GM12801 (cell line): Measurements from ENCODE around the gene MAZ.

Source experiments
- CTCF ChIP-seq: IDR thresholded peaks from one replicate; pipeline ENCODE4 v1.5.1; 2011; ENCODE audit warnings: control low read depth; ENCODE audit not compliant: insufficient read length; ENCODE audit errors: extremely low read depth

MAZ gene

DNA sequence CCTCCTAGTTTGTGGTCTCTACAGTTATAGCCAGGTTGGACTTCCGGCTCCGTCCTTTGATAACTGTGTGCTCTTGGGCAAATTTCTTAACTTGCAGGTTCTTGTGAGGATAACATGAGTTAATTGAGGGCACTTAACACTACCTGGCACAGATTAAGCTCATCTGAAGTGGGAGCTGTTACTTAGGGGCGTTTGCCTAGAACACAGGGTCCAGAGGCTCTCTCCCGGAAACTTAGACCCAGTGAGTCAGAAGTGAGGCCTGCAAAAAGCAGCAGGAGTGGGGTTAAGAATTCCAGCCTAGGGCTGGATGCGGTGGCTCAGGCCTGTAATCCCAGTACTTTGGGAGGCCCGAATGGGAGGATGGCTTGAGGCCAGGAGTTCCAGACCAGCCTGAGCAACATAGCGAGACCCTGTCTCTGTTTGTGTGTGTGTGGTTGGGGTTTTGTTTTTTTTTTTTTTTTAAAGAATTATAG lies 15.3 kb downstream of the MAZ start:
- TF ChIP-seq CTCF = no peak

GRCh38 chr16:29824589-29825144 lies 18.3 kb downstream of the MAZ start:
- TF ChIP-seq CTCF = no peak

DNA sequence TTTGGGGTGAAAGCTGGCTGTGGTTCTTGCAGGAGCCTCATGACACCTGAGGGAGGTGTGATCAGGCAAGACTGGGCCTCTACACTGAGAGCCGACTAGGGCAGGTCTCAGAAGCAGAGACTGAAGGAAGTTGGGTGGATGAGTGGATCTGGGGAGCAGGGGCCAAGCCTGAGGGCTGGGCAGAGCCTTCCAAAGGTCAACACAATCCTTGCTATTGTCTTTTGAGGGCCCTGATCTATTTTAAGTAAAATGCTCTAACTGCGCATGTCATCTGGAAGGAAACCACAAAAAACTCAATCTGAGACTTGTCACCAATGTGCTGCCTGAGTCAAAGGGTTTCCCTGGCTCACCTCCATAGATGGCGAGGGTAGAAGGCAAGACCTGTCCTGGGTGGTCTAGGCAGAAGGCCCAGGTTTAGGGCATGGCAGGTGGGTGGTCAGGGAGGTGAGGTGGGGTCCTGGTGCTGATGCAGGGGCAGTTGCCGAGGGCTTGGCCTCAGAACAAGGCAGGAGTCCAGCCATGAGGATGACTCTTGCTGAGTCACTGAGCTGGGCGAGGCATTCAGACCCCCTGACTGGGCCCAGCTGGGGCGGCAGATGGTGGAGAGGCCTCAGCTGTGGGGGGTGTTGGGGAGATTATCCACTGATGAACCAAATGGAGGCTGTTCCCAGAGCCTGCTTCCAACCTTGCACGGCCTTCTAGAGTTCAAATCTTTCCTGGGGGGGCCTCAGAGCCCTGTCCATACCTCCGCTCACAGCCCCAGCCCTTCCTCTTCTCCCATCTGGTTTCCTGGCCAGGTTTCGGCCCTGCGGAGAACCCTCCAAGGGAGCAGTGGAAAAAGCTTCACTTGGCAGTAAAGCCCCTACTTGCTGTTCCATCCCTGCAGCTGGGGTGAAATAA lies 19.1 kb downstream of the MAZ start:
- no peak for TF ChIP-seq CTCF

DNA sequence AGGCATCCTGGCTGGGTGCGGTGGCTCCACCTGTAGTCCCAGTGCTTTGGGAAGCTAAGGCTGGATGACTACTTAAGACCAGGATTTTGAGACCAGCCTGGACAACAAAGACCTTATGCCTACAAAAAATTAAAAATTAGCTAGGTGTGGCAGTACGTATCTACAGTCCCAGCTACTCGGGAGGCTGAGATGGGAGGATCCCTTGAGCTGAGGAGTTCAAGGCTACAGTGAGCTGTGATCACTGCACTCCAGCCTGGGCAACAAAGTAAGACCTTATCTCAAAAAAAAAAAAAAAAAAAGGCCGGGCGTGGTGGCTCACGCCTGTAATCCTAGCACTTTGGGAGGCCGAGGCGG lies 20.0 kb downstream of the MAZ start:
- TF ChIP-seq CTCF = no peak

DNA sequence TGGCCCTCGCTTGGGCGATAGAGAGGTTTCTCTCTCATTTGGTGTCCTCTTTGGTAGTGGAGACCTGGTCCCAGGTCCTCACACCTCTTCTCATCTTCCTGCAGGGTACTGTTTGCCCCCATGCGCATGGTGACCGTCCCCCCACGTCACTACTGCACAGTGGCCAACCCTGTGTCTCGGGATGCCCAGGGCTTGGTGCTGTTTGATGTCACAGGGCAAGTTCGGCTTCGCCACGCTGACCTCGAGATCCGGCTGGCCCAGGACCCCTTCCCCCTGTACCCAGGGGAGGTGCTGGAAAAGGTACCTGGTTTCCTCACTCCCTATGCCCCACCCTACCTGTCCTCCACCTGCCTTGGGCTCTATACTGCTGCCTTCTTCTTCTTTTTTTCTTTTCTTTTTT lies 24.4 kb downstream of the MAZ start:
- no peak for TF ChIP-seq CTCF

DNA sequence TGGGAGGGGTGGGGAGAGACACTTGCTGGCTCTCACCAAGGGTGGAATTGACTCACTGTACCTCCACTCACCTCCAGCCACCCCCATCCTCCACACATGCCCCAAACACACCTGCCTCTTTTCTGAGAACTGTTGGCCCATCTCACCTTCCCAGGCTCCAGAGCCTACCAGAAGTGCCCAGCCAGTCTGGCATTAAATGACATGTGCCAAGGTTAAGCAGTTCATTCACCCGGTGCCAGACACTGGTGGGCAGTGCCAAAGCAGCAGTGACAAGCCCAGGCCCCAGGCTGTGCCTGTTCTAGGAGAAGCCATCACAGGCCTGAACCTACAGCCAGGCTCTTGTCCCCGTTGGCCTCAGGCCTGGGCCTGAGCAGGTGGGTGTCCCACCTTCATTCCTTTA lies 25.2 kb downstream of the MAZ start:
- no peak for TF ChIP-seq CTCF

GRCh38 chr16:29834079-29834478 lies 27.8 kb downstream of the MAZ start:
- no peak for TF ChIP-seq CTCF
